GM21367 (cell line): ENCODE data around the gene RPS23.

Experiments
- ATAC-seq: cut with Tn5 transposase; IDR thresholded peaks from one replicate; pipeline ENCODE4 v1.9.1; 2021; ENCODE audit not compliant: unreplicated experiment

Gene RPS23

GRCh38 chr5:82246960-82247574, 31.1 kb downstream of the RPS23 start:
- no peak for ATAC-seq

- no peak for ATAC-seq
These were observed 33.1 kb downstream of the RPS23 start for GRCh38 chr5:82244854-82245635.

- ATAC-seq: no peak
These were observed 34.0 kb downstream of the RPS23 start for GRCh38 chr5:82244151-82244550.

- ATAC-seq: no peak
These were observed 43.3 kb downstream of the RPS23 start for GRCh38 chr5:82234885-82235284.

- ATAC-seq: peak; percentile 89
These were observed 52.5 kb downstream of the RPS23 start for GRCh38 chr5:82225525-82226172.
